Measurements from ENCODE around the gene MKS1.

MKS1 gene

DNA sequence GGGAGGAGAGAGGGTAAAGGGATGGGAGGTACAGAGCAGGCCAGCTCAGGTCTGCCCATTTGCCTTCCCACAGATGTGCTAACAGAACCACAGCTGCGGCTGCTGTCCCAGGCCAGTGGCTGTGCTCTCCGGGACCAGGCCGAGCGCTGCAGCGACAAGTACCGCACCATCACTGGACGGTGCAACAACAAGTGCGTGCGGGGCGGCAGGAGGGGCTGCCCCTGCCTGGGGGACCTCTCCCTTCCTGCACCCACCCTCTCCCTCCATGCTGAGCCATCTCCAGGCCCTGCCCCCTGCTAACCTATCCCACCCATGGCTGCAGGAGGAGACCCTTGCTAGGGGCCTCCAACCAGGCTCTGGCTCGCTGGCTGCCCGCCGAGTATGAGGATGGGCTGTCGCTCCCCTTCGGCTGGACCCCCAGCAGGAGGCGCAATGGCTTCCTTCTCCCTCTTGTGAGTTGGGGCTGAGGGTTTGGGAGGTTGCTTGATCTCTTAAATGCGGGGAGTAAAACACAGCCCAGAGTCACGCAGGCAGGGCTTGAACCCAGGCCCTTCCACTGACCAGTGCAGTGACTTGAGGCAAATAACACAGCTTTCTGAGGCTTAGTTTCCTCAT is 25.3 kb downstream of the MKS1 start:
- in situ Hi-C loops (cut with HindIII; ENCODE audit: low pct_ligation_motif_present, low sequenced_read_pairs), result no loop called here

DNA sequence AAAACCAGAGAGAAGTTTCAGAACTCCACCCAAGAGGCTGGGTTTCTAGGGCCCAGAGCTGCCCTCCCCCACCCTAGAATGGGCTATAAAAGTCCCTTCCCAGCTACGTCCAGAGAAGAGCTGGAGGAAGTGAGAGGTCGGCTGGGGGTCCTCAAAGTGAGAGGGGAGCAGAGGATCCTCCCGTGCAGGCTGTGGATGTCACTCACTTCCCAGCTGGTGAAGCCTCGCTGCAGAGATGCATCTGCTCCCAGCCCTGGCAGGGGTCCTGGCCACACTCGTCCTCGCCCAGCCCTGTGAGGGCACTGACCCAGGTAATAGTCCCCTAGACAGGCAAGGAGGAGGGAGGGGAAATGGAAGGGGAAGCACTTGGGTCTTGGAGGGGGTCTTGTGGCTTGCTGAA is 26.4 kb downstream of the MKS1 start, which contains the start of gene EPX:
EPX (plus strand) TSS at position 115 of the 400 bp plus-strand sequence; CDS start at position 236, 121 bp downstream.
- Histone ChIP-seq H3K36me3 (replicated peaks) (no peaks in the 10 kb centered on the region), H3K27me3 (replicated peaks) (no peaks in the 10 kb centered on the region), H3K4me3 (ENCODE audit: low read depth, low read length) (no peak within 1 kb of the TSS), H3K27ac (no peak within 1 kb of the TSS)
- in situ Hi-C loops (cut with HindIII; ENCODE audit: low pct_ligation_motif_present, low sequenced_read_pairs), result no loop called here
- TF ChIP-seq, protein P1, sequence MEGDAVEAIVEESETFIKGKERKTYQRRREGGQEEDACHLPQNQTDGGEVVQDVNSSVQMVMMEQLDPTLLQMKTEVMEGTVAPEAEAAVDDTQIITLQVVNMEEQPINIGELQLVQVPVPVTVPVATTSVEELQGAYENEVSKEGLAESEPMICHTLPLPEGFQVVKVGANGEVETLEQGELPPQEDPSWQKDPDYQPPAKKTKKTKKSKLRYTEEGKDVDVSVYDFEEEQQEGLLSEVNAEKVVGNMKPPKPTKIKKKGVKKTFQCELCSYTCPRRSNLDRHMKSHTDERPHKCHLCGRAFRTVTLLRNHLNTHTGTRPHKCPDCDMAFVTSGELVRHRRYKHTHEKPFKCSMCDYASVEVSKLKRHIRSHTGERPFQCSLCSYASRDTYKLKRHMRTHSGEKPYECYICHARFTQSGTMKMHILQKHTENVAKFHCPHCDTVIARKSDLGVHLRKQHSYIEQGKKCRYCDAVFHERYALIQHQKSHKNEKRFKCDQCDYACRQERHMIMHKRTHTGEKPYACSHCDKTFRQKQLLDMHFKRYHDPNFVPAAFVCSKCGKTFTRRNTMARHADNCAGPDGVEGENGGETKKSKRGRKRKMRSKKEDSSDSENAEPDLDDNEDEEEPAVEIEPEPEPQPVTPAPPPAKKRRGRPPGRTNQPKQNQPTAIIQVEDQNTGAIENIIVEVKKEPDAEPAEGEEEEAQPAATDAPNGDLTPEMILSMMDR (IDR thresholded peaks at IDR 0.05; ENCODE audit: low read depth, low read length, missing control alignments), result no peak
- no peak for DNase-seq

More for the DNA sequence above, 25.3 kb downstream of the MKS1 start:
- Histone ChIP-seq H3K27ac (no peak overlapping the region), H3K27me3 (replicated peaks) (no peaks in the 10 kb centered on the region), H3K36me3 (replicated peaks) (no peaks in the 10 kb centered on the region), H3K4me3 (ENCODE audit: low read depth, low read length) (no peak overlapping the region)
- DNase-seq, result no peak
- TF ChIP-seq, protein P1 (IDR thresholded peaks at IDR 0.05; ENCODE audit: low read depth, low read length, missing control alignments), result peak; percentile 10

DNA sequence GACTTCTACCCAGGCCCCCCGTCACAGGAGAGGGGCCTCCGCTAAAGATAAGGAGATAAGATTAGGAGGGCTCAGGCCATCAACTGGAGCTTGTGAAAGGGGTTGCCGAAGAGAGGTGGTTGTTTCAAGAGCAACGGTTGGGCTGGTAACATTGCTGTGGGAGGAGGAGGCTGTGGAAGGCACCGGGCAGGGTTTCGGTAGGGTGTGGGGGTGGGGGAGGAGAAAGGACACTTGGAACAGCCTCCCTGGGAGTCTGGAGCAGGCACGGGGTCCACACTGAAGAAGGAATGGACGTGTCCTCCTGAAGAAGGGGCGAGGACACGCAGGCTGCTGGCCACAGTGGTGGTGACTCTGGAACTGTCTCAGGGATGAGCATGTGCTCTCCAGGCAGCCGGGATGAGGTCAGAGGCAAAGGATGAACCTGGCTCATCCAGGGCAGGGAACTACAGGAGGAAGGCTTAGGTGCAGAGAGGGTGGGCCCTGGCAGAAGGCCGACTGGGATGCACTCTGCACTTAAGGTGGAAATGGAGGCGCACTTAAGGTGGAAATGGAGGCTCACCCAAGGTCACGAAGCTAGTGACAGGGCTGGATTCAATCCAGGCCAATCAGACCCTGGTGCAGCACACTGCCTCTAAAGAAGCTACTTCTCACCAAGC is 27.7 kb downstream of the MKS1 start:
- Histone ChIP-seq H3K4me3 (ENCODE audit: low read depth, low read length) (no peak overlapping the region), H3K36me3 (replicated peaks) (no peaks in the 10 kb centered on the region), H3K27ac (no peak overlapping the region), H3K27me3 (replicated peaks) (no peaks in the 10 kb centered on the region)
- in situ Hi-C loops (cut with HindIII; ENCODE audit: low pct_ligation_motif_present, low sequenced_read_pairs), result no loop called here
- TF ChIP-seq, protein P1 (IDR thresholded peaks at IDR 0.05; ENCODE audit: low read depth, low read length, missing control alignments), result no peak
- no peak for DNase-seq

DNA sequence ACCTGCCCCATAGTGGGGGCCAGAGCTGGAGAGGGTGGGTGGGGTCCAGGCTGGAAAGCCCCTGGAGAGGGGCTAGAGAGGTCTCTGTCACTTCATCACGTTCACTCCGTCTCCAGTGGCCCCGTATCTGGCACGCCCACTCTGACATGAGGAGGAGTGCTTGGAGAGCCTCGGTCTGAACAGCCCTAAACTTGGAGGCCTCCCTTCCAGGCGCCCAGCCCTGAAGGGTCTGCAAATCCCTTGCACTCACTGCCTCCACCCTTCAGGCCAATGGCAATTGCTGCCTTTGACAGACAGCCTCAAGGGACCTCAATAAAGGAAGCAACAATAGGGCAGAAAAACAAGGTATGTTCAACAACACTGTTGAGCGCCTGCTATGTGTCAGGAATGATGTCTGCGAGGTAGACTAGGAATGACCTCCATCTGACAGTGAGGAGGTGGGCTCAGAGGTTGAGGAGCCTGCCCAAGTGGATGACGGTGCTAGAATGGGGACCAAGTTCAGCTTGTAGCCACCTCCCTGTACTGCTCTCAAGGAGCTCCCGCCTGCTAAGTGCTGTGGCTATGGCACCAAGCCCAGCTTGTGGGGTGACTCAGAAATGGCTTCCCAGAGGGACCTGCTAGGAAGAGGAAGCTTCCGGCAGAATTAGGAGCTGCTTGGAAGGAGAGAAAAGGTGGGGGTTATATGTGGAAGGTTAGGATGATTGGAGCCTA is 29.5 kb downstream of the MKS1 start:
- in situ Hi-C loops (cut with HindIII; ENCODE audit: low pct_ligation_motif_present, low sequenced_read_pairs), result no loop called here
- Histone ChIP-seq H3K36me3 (replicated peaks) (no peaks in the 10 kb centered on the region), H3K4me3 (ENCODE audit: low read depth, low read length) (no peak overlapping the region), H3K27me3 (replicated peaks) (no peaks in the 10 kb centered on the region), H3K27ac (no peak overlapping the region)
- DNase-seq, result peak; percentile 80
- TF ChIP-seq, protein P1 (IDR thresholded peaks at IDR 0.05; ENCODE audit: low read depth, low read length, missing control alignments), result no peak

DNA sequence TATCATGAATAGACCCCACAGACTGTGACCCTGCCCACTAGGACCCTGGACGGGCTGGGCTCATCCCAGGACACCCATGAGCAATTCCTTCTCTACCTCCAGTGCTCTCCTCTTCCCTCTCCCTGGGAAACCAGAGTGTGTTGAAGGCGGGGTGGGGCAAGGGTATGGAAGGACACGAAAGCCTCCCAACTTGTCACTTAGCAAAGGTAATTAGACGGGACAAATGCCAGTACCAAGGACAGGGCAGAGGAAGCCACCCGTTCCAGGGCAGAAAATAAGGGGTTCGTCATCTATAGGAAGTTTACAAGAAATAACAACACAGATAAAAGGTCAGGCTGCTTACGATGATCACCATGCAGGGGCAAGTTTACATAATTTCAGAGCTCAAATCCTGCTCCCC is 31.4 kb downstream of the MKS1 start:
- Histone ChIP-seq H3K27me3 (replicated peaks) (no peaks in the 10 kb centered on the region), H3K36me3 (replicated peaks) (no peaks in the 10 kb centered on the region), H3K27ac (no peak overlapping the region), H3K4me3 (ENCODE audit: low read depth, low read length) (no peak overlapping the region)
- DNase-seq, result no peak
- TF ChIP-seq, protein P1 (IDR thresholded peaks at IDR 0.05; ENCODE audit: low read depth, low read length, missing control alignments), result no peak
- in situ Hi-C loops (cut with HindIII; ENCODE audit: low pct_ligation_motif_present, low sequenced_read_pairs), result no loop called here
